ENCODE measurements around the gene MCOLN1.
"Not testable (repeated sequence)": the region's sequence is repeated elsewhere in the genome, so short reads cannot be mapped to it uniquely, and the experiment has no call there.

MCOLN1 gene

DNA sequence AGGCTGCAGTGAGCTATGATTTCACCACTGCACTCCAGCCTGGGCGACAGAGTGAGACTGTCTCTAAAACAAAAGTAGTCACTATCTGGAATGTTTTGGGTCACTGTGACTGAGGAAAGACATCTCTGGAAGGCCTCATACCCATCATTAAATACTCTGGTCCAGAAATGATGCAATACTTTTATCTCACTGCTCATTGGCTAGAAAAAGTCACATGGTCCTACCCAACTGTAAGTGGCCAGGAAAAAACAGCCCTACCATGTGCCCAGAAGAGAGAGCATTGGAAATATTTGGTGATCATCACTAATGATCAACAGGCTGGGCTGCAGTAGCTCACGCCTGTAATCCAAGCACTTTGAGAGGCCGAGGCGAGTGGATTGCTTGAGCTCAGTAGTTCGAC is 42.9 kb downstream of the MCOLN1 start:
- DNase-seq (ENCODE audit: low read depth in 1 of 2, low spot score in 1 of 2): no peak

DNA sequence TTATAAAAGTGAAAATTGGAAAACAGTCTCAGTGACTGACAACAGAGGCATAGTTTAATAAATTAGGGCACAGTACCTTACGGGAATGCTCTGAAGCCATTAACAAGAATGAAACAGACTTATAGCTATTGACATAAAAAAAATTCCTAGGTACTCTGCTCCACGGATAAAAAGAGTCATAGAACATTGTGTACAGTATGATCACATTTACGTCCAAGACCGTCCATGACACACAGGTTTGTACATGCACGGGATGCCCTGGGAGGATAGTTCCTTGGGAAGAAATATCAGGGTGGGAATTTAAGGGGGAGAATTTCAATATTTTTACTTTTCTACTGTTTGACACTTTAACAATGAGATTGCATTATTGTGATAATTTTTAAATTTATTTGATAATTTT is 48.3 kb downstream of the MCOLN1 start:
- no peak for DNase-seq (ENCODE audit: low read depth in 1 of 2, low spot score in 1 of 2)

DNA sequence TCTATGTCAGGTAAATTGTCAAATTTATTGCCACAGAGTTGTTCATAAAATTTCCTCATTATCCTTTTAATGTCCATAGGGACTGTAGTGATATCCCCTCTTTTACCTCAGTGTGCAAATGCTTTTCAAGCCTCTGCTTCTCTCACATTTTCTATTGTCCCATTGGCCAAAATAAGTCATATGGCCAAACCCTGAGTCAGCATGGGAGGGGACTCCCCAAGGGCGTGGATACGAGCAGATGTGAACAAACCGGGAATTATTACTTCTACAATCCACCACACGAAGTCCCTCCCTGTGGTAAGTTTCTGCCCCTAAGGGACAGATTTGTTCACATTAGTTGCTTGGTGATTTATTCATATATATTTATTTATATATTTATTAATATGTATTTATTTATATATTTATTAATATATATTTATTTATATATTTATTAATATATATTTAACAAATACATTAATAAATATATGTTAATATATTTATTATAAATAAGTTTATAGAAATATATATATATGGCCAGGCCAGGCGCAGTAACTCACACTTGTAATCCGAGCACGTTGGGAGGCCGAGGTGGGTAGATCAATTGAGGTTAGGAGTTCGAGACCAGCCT is 53.1 kb downstream of the MCOLN1 start:
- no peak for DNase-seq (ENCODE audit: low read depth in 1 of 2, low spot score in 1 of 2)

DNA sequence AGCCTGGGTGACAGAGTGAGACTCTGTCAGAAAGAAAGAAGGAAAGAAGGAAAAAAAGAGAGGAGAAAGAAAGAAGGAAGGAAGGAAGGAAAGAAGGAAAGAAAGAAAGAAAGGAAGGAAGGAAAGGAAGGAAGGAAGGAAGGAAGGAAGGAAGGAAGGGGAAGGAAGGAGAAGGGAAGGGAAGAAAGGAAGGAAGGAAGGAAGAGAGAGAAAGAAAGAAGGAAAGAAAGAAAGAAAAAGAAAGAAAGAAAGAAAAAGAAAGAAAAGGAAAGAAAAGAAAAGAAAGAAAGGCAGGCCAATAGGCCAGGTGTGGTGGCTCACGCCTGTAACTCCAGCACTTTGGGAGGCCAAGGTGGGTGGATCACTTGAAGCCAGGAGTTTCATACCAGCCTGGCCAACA is 55.0 kb downstream of the MCOLN1 start:
- DNase-seq (ENCODE audit: low read depth in 1 of 2, low spot score in 1 of 2): not testable (repeated sequence)

DNA sequence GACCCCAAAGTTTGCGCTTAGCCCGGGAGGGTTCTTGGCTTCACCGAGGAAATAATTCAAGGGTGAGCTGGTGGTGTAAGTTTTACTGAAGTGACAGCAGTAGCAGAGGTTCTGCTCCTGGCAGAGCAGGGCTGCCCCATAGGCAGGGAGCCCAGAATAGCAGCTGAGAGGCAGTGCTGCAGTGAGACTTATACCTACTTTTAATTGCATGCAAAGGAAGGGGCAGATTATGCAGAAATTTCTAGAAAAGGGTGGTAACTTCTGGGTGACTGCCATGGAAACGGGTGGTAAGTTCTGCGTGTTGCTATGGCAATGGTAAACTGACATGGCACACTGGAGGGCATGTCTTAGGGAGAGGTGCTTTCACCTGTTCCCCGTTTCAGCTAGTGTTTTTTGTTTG is 55.7 kb downstream of the MCOLN1 start:
- DNase-seq (ENCODE audit: low read depth in 1 of 2, low spot score in 1 of 2): no peak

DNA sequence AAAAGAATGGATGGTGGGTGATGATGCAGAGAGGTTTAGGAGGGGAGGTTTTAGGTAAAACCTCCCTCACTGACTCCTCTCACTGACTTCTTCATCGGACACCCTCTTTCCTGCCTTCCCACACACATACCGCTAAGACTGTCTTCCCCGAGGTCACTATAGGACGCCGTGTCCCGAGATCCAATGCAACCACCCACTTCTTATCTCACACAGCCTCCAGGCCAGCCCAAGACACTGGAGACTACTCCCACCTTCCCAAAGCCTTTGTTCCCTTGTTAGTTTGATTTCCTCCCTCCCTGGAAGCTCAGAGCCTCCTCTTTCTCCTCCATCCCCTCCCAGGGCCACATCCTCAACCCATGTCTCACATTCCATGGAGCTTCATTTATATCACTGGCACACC is 56.8 kb downstream of the MCOLN1 start:
- no peak for DNase-seq (ENCODE audit: low read depth in 1 of 2, low spot score in 1 of 2)

DNA sequence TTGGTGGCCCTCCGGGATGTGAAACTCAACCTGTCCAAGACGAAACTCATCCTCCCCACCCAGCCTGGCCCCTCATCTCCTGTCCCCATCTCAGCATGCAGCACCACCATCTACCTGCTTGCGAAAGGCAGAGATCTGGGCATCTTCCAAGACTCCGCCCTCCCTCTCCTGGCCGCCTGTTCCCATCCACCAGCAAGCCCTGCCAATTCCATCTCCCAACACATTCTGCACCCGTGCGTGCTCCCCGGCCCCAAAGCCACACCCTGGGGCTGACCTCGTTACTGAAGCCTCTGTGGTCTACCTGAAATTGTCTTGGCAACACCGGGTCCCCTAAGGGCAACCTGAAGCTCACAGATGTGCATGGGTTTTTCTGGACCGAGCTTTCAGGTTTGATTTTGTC is 60.0 kb downstream of the MCOLN1 start:
- no peak for DNase-seq (ENCODE audit: low read depth in 1 of 2, low spot score in 1 of 2)
